Measurements from ENCODE around the gene MRM3.

GRCh38 chr17:826778-827177 is 44.6 kb downstream of the MRM3 start:
- TF ChIP-seq CTCF (IDR thresholded peaks at IDR 0.05; ENCODE audit: low read depth, low read length, poor library complexity, severe bottlenecking): no peak
- no peak for TF ChIP-seq EZH2phosphoT487 (IDR thresholded peaks at IDR 0.05; ENCODE audit: borderline replicate concordance, low read length)

All from DOHH2 (cell line).